Mucosa of rectum (tissue), 2 donors: ENCODE data around the gene SLC25A42.

Source experiments
- H3K27ac ChIP-seq, 2 donors: one replicate each; pipeline ENCODE4 v1.7.0; 2013; ENCODE audit warnings: inconsistent platforms in 2 of 2, low read depth in 2 of 2, low read length in 2 of 2
- H3K27me3 ChIP-seq, 2 donors: one replicate each; pipeline ENCODE4 v1.7.0; 2013; ENCODE audit warnings: low read length in 2 of 2; ENCODE audit not compliant: control insufficient read depth in 2 of 2, insufficient read depth in 2 of 2
- H3K36me3 ChIP-seq, 2 donors: one replicate each; pipeline ENCODE4 v1.7.0; 2013; ENCODE audit warnings: low read length in 2 of 2; ENCODE audit not compliant: control insufficient read depth in 2 of 2, insufficient read depth in 2 of 2
- H3K4me1 ChIP-seq, 2 donors: one replicate each; pipeline ENCODE4 v1.7.0; 2013; ENCODE audit warnings: low read length in 2 of 2, mild to moderate bottlenecking in 1 of 2; ENCODE audit not compliant: control insufficient read depth in 2 of 2, insufficient read depth in 2 of 2
- H3K4me3 ChIP-seq, 2 donors: one replicate each; pipeline ENCODE4 v1.7.0; 2013; ENCODE audit warnings: low read length in 2 of 2
- H3K9ac ChIP-seq, 2 donors: one replicate each; pipeline ENCODE4 v1.7.0; 2013; ENCODE audit warnings: low read length in 2 of 2, low read depth in 1 of 2, mild to moderate bottlenecking in 1 of 2
- H3K9me3 ChIP-seq, 2 donors: one replicate each; pipeline ENCODE4 v1.7.0; 2013; ENCODE audit warnings: low read length in 2 of 2; ENCODE audit not compliant: control insufficient read depth in 2 of 2
- donor health status: healthy.
- donor health status: Normal muscosa, but diverticular disease.

The SLC25A42 gene

DNA sequence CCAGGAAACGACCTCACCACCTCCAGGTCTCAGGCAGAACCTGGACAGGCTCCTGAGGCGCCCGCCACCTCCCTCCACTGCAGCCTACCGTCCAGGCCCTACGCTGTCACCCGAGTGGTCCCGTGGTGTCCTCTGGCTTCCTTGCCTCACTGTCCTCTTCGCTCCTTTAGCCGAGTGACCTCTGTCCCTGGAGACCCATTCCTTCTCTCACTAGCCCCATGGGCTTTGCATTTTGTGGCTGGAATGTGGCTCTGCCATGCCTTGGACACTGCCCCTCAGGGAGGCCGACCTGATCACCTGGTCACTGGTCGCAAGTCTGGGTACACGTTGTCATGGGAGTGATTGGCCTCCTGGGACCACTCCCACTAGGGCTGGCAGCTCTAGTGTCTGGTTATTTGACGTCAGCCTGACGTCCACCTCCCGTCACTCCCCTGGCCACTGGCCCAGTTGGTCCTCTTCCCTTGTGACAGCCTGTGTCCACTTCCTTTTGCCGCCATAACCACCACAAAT is 17.9 kb downstream of the SLC25A42 start:
- H3K4me3 ChIP-seq, result no peak overlapping the region
- no peaks in the 10 kb centered on the region for H3K4me1 ChIP-seq
- H3K27me3 ChIP-seq, result no peaks in the 10 kb centered on the region
- peaks cover 0 to 7% of the 10 kb centered on the region in 2 donors for H3K36me3 ChIP-seq
- no peaks in the 10 kb centered on the region for H3K9me3 ChIP-seq
- no peak overlapping the region for H3K9ac ChIP-seq
- H3K27ac ChIP-seq, result no peak overlapping the region

DNA sequence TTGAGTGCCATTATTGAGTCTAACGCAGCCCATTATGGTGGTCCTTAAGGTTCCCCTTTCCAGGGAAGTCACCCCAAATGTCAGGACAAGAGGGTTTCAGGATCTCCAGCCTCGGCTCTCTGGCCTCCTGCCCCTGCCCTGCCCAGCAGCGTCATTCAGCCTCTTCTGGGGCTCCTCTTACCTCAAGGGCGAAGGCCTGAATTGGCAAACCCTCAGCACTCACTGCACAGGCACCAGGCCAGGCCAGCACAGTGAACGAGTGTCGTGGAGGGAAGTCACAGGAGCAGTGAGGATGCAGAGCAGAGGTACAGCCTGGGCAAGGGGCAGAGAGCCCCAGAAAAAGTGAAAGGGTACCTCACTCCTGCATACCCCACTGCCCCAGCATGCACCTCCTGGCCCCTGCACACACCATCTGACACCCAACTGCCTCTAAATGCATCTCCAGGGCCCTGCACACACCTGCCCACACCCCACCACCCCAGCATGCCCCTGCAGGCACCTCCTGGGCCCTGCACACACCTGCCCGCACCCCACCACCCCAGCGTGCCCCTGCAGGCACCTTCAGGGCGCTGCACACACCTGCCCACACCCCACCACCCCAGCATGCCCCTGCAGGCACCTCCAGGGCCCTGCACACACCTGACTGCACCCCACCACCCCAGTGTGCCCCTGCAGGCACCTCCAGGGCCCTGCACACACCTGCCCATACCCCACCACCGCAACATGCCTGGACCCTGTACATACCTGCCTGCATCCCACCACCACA is 19.8 kb downstream of the SLC25A42 start:
- H3K4me1 ChIP-seq, result no peaks in the 10 kb centered on the region
- H3K4me3 ChIP-seq, result no peak overlapping the region
- H3K9ac ChIP-seq, result no peak overlapping the region
- no peaks in the 10 kb centered on the region for H3K27me3 ChIP-seq
- H3K36me3 ChIP-seq, result peaks cover 0 to 3% of the 10 kb centered on the region in 2 donors
- H3K9me3 ChIP-seq, result no peaks in the 10 kb centered on the region
- H3K27ac ChIP-seq, result no peak overlapping the region

DNA sequence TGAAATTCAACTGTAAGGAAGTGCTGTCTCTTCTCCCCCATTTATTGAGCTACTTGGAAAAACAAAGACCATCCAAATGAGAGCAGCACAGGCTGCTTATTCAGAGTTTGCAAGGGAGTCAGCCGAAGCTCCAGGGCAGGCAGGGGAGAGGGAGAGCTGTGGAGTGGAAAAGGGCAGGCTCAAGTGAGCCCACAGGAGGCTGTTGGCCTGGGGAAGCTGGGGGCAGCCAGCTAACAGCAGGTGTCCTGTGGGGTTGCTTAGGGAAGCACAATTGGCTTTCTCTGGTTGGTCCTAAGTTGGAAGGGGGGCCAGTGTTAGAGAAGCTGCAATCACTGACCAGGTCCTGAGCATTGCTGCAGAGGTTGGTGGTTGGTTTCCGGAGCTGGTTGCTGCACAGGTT is 23.9 kb downstream of the SLC25A42 start:
- Histone ChIP-seq H3K9me3 (no peaks in the 10 kb centered on the region), H3K4me1 (no peaks in the 10 kb centered on the region), H3K4me3 (no peak overlapping the region), H3K27me3 (no peaks in the 10 kb centered on the region), H3K27ac (no peak overlapping the region), H3K36me3 (peaks cover 0 to 3% of the 10 kb centered on the region in 2 donors), H3K9ac (no peak overlapping the region)

- H3K36me3 ChIP-seq, result peaks cover 0 to 12% of the 10 kb centered on the region in 2 donors
- H3K4me3 ChIP-seq, result no peak overlapping the region
- no peaks in the 10 kb centered on the region for H3K27me3 ChIP-seq
These were observed 30.7 kb downstream of the SLC25A42 start for GRCh38 chr19:19094513-19094912.

DNA sequence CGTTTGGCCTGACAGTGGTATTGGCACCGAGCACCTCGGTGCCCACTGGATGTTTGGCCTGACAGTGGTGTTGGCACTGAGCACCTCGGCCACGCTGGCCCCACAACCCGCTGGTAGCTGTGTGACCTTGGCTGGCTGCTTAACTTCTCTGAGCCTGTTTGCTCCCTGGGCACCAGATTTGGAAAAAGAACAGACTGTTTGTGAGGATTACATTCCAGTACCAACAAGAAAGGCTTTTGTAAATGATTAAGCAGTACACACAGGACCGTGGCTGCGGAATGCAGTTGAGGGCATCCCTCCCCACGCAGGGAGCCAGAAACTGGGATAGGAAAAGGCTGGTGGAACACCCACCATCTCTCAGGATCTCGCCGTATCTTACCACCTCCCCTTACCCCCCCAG is 31.9 kb downstream of the SLC25A42 start:
- no peaks in the 10 kb centered on the region for H3K27me3 ChIP-seq
- no peaks in the 10 kb centered on the region for H3K9me3 ChIP-seq
- H3K4me1 ChIP-seq, result no peaks in the 10 kb centered on the region
- H3K36me3 ChIP-seq, result peaks cover 0 to 12% of the 10 kb centered on the region in 2 donors
- H3K4me3 ChIP-seq, result no peak overlapping the region
- no peak overlapping the region for H3K9ac ChIP-seq
- no peak overlapping the region for H3K27ac ChIP-seq

More at GRCh38 chr19:19094513-19094912, 30.7 kb downstream of the SLC25A42 start:
- Histone ChIP-seq H3K9ac (no peak overlapping the region), H3K4me1 (no peaks in the 10 kb centered on the region), H3K9me3 (no peaks in the 10 kb centered on the region), H3K27ac (no peak overlapping the region)

- Histone ChIP-seq H3K4me1 (no peaks in the 10 kb centered on the region), H3K9ac (no peak overlapping the region), H3K36me3 (peaks cover 0 to 12% of the 10 kb centered on the region in 2 donors), H3K4me3 (no peak overlapping the region), H3K9me3 (no peaks in the 10 kb centered on the region), H3K27me3 (no peaks in the 10 kb centered on the region), H3K27ac (no peak overlapping the region)
These were observed 33.1 kb downstream of the SLC25A42 start for GRCh38 chr19:19096641-19097627.

- Histone ChIP-seq H3K4me3 (no peak overlapping the region), H3K4me1 (no peaks in the 10 kb centered on the region), H3K27me3 (no peaks in the 10 kb centered on the region), H3K36me3 (peaks cover 0 to 12% of the 10 kb centered on the region in 2 donors), H3K9me3 (no peaks in the 10 kb centered on the region), H3K27ac (no peak overlapping the region), H3K9ac (no peak overlapping the region)
These were observed 34.4 kb downstream of the SLC25A42 start for GRCh38 chr19:19098084-19098702.

DNA sequence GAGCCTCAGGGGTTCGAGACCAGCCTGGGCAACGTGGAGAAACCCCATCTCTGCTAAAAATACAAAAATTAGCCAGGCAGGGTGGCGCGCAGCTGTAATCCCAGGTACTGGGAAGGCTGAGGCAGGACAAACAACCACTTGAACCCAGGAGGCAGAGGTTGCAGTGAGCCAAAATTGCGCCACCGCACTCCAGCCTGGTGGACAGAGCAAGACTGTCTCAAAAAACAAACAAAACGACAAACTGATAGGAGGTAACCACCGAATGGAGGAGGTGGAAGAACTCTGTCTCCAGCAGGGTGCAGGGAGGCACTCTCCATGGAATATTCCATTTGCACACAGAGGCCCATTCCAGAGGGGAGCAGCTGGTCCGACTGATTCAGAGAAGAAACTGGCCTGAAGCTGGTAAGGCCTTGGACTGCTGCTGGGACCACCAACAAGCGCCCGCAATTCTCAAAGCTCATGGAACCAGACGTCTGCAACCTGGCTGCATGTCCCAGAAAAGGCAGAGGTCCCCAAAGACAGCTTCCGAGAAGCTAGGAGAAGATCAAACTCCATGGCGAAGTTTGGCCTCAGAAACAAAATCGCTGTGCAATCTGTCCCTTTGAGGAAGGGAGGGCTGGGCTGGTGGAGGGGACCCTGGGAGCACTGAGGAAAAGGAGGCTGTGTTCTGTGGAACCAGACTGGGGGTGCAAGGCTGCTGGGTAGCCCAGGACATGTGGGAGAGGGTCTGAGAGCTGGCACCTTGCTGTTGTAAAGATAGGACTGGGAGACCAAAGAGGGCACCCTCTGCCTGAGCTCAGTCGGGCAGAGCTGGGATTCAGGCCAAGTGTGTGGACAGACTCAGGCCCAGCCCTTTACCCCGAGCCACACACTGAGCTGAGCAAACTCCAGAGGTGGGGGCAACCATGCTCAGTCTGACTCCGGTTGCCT is 35.2 kb downstream of the SLC25A42 start:
- Histone ChIP-seq H3K9me3 (no peaks in the 10 kb centered on the region), H3K4me3 (no peak overlapping the region), H3K36me3 (peaks cover 0 to 12% of the 10 kb centered on the region in 2 donors), H3K27ac (no peak overlapping the region), H3K9ac (no peak overlapping the region), H3K4me1 (no peaks in the 10 kb centered on the region), H3K27me3 (no peaks in the 10 kb centered on the region)

- Histone ChIP-seq H3K9me3 (no peaks in the 10 kb centered on the region), H3K4me1 (peaks cover 4 to 7% of the 10 kb centered on the region in 2 donors), H3K4me3 (no peak overlapping the region), H3K27ac (no peak overlapping the region), H3K9ac (no peak overlapping the region), H3K36me3 (peaks cover 0 to 12% of the 10 kb centered on the region in 2 donors), H3K27me3 (no peaks in the 10 kb centered on the region)
These were observed 37.7 kb downstream of the SLC25A42 start for GRCh38 chr19:19101540-19101939.
